HepG2 (cell line): Measurements from ENCODE around the gene CXCR5. TPM values are rescaled to one million over a fixed set of nuclear protein-coding genes. Genes with fewer than 3 reads are reported as not detected.

Experiments
- ATAC-seq: fragments of 200-7000 bp; cut with Tn5 transposase; 3 replicates; pipeline ENCODE4 v1.9.1; 2020; ENCODE audit warnings: mild to moderate bottlenecking, moderate library complexity
- BruUV-seq: library from RNA; stranded (reverse); fragments of 400-500 nt; replicated peaks from 2 replicates; lab custom pipeline; 2021; lab: Mats Ljungman, UMichigan
- CTCF ChIA-PET: fragments of 300-600 bp; formaldehyde crosslinking; extraction: SDS; loops from one replicate; lab custom pipeline; 2021; ENCODE audit warnings: low total read pairs, inconsistent platforms, low intra/inter-chr PET ratio; lab: Yijun Ruan, JAX
- POLR2A ChIA-PET: fragments of 350-600 bp; sonication (Branson Sonifier 250); formaldehyde crosslinking; loops from one replicate; lab custom pipeline; 2020; ENCODE audit warnings: antibody characterized with exemption, inconsistent platforms; lab: Yijun Ruan, JAX
- DNase-seq: peaks from one replicate; pipeline ENCODE4 v3.0.0-alpha.2; 2015; ENCODE audit warnings: low spot score
- FAIRE-seq: peaks from 3 replicates; lab custom pipeline; 2011; peaks lifted over from hg19 to GRCh38; lab: Jason Lieb, UNC
- H2AFZ ChIP-seq: one replicate; pipeline ENCODE4 v1.6.1; 2011; ENCODE audit warnings: low read length, inconsistent platforms
- H3K27ac ChIP-seq: fragments of 300-600 bp; 3 replicates; pipeline ENCODE4 v1.8.0; 2011; ENCODE audit warnings: mixed run types, mild to moderate bottlenecking, mixed read lengths, low read length, inconsistent platforms; ENCODE audit not compliant: insufficient read depth; ENCODE audit errors: extremely low read length
- H3K27me3 ChIP-seq, 2 experiments: fragments of 200-600 bp in 1 of 2; 2 replicates in 1 of 2; 3 replicates in 1 of 2; pipeline versions ENCODE4 v1.6.0 to v1.8.0; 2011; ENCODE audit warnings: low read length in 2 of 2, mild to moderate bottlenecking in 2 of 2, moderate library complexity in 2 of 2, inconsistent platforms in 1 of 2; ENCODE audit not compliant: insufficient read depth in 2 of 2, control insufficient read depth in 1 of 2
- H3K36me3 ChIP-seq, 2 experiments: fragments of 200-600 bp in 1 of 2; replicated peaks in 1 of 2; 2 replicates in 1 of 2; 3 replicates in 1 of 2; pipeline versions ENCODE4 v1.5.1 to v1.8.0; 2011; ENCODE audit warnings: low read length in 2 of 2, inconsistent platforms in 1 of 2; ENCODE audit not compliant: insufficient read depth in 2 of 2, control insufficient read depth in 1 of 2
- H3K4me1 ChIP-seq: 2 replicates; pipeline ENCODE4 v1.5.1; 2012; ENCODE audit warnings: low read length, inconsistent platforms; ENCODE audit not compliant: insufficient read depth
- H3K4me2 ChIP-seq: 2 replicates; pipeline ENCODE4 v1.6.0; 2011; ENCODE audit warnings: low read depth, low read length, inconsistent platforms
- H3K4me3 ChIP-seq, 3 experiments: fragments of 200-600 bp in 1 of 3; sonication (generic), shearing (Covaris generic) in 1 of 3; replicated peaks in 1 of 3; 2 replicates each; pipeline ENCODE4 v1.5.1; 2011 to 2016; ENCODE audit warnings: low read length in 3 of 3, inconsistent platforms in 2 of 3, low read depth in 2 of 3, mild to moderate bottlenecking in 2 of 3, control low read depth in 1 of 3, mixed read lengths in 1 of 3; ENCODE audit not compliant: insufficient read depth in 1 of 3
- H3K79me2 ChIP-seq: one replicate; pipeline ENCODE4 v1.6.1; 2011; ENCODE audit warnings: low read length, inconsistent platforms; ENCODE audit not compliant: insufficient read depth
- H3K9ac ChIP-seq: 2 replicates; pipeline ENCODE4 v1.6.0; 2011; ENCODE audit warnings: mild to moderate bottlenecking, low read depth, low read length, inconsistent platforms; ENCODE audit not compliant: insufficient read depth
- H3K9me3 ChIP-seq: 2 replicates; pipeline ENCODE4 v1.5.1; 2012; ENCODE audit warnings: mild to moderate bottlenecking, low read length
- H4K20me1 ChIP-seq: 2 replicates; pipeline ENCODE4 v1.6.0; 2011; ENCODE audit warnings: inconsistent platforms, mild to moderate bottlenecking, low read length, moderate library complexity; ENCODE audit not compliant: insufficient read depth
- AGO2 ChIP-seq: fragments of 200-400 bp; formaldehyde crosslinking; optimal IDR thresholded peaks from 2 replicates; pipeline ENCODE3; 2017; ENCODE audit warnings: mild to moderate bottlenecking, low read depth, low read length, moderate library complexity
- KDM5B ChIP-seq: sonication (generic); formaldehyde crosslinking; IDR thresholded peaks from 2 replicates; pipeline ENCODE4 v1.4.0; 2020; ENCODE audit warnings: missing genetic modification reagents, mild to moderate bottlenecking, borderline replicate concordance
- RBFOX2 ChIP-seq: fragments of 200-400 bp; formaldehyde crosslinking; IDR thresholded peaks from 2 replicates; pipeline ENCODE4 v1.6.1; 2017; ENCODE audit warnings: low read depth, mild to moderate bottlenecking, low read length
- RBM22 ChIP-seq: fragments of 200-400 bp; formaldehyde crosslinking; optimal IDR thresholded peaks from 2 replicates; pipeline ENCODE3; 2017; ENCODE audit warnings: mild to moderate bottlenecking, low read length, moderate library complexity
- XRCC5 ChIP-seq: fragments of 200-400 bp; formaldehyde crosslinking; optimal IDR thresholded peaks from 2 replicates; pipeline ENCODE3; 2017; ENCODE audit warnings: mild to moderate bottlenecking, low read length
- WGBS: methylation state at CpG from one replicate; pipeline ENCODE4 v1.1.6; 2017; ENCODE audit warnings: low lambda C conversion rate; 5-methylcytosine and 5-hydroxymethylcytosine counted together
- in situ Hi-C: cut with HindIII; loops from 2 replicates; pipeline ENCODE4 v1.10.0; 2017; ENCODE audit warnings: low pct_unique_long_range_greater_than_20kb; ENCODE audit not compliant: extremely low pct_ligation_motif_present
- intact Hi-C: fragments of 100-400 bp; cut with micrococcal nuclease; formaldehyde crosslinking; loops from one replicate; pipeline ENCODE4 v1.10.0; 2022; ENCODE audit not compliant: unreplicated experiment
- polyA plus RNA-seq, 8 experiments: library from polyadenylated mRNA; depleted of rRNA in 3 of 8; stranded (reverse) in 7 of 8; unstranded in 1 of 8; fragments of >200 nt; fragmentation: Illumina TruSeq in 4 of 8; extraction: Trizol in 4 of 8; gene quantifications; 2 replicates each; pipeline versions ENCODE4 v1.2.1 to v1.2.3, GENCODE V29; 2011 to 2016; ENCODE audit warnings: low read depth in 4 of 8, missing spikeins in 1 of 8, mixed read lengths in 1 of 8; ENCODE audit not compliant: insufficient read depth in 1 of 8
- total RNA-seq, 5 experiments: library from RNA; depleted of rRNA; stranded (reverse); fragments of >200 nt; fragmentation: Illumina TruSeq; extraction: Trizol; gene quantifications; 2 replicates each; pipeline ENCODE4 v1.2.3, GENCODE V29; 2016; ENCODE audit warnings: low read depth in 1 of 5
- TF ChIP-seq, protein P1 (sequence below): sonication (generic); formaldehyde crosslinking; IDR thresholded peaks from 2 replicates; pipeline ENCODE4 v1.4.0; 2020; ENCODE audit warnings: missing genetic modification reagents
- TF ChIP-seq, protein P2 (sequence below): sonication (generic); formaldehyde crosslinking; IDR thresholded peaks from 2 replicates; pipeline ENCODE4 v1.4.0; 2020; ENCODE audit warnings: missing genetic modification reagents, borderline replicate concordance
- TF ChIP-seq, protein P3 (sequence below): sonication (generic); formaldehyde crosslinking; IDR thresholded peaks from 2 replicates; pipeline ENCODE4 v1.4.0; 2020; ENCODE audit warnings: missing genetic modification reagents

CXCR5 gene
- total and polyA plus RNA-seq, 2 of the 13 experiments (the other 11 are each of a cell fraction or from before 2014, with no cell fraction given), result not detected

DNA sequence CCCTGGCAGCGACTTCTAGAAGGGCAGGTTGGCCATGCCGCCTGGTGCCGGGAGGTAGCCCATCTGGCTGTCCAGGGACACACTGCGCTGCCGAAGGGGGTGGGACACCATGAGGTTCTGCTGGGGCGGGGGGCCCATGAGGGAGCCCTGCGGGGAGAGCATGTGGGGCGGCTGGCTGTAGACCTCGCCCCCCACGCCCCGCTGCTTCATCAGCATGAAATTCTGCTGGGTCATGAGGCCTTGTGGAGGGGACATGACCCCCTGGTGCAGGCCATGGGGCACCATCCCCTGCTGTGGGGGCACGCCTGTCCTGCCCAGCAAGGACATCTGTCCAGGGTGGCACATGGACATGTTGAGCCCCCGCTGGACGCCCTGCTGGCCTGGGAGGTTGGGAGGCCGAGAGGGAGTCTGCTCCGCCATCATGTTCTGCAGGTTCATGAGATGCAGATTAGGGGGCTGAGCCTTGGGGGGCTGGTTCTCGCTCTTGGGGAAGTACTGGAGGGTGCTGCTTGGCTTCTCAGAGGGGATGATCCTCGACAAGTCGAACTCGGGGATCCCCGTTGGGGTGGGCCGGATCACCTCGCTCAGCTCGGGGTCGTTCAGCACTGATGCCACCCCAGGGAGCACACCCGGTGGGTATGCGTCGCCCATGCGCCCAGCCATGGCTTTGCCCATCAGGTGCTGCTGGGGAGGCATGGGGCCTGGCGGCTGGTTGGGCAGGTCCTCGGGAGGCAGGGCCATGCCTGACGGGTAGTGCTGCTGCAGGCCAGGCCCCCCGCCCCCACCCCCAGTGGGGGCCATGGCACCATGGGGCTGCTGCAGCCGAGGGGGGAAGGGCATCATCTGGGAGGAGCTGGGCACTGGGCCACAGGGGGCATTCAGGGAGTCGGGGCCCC, 15.0 kb downstream of the CXCR5 start:
- H2AFZ ChIP-seq, result no peak overlapping the region
- DNase-seq, result no peak
- over 99% methylated on average over 14 of the region's 35 CpGs for WGBS
- no peak for ATAC-seq
- H3K27ac ChIP-seq, result no peak overlapping the region
- intact Hi-C loops, result loop anchor here (10.0 kb wide), 1 partner anchor 1576 kb away; no protein-coding TSS in a partner anchor
- TF ChIP-seq RBM22 (peak; percentile 59), RBFOX2 (peak; percentile 51), AGO2 (peak; percentile 80), XRCC5 (no peak)
- H3K4me3 ChIP-seq, result no peak overlapping the region
- H3K36me3 ChIP-seq, result peaks cover 21 to 23% of the 10 kb centered on the region in 2 experiments; a peak in 4 of 5 replicates
- ChIA-PET POLR2A (no interaction called here), CTCF (no interaction called here)
- H3K4me2 ChIP-seq, result no peak overlapping the region
- no peak for FAIRE-seq
- no peaks in the 10 kb centered on the region for H3K9me3 ChIP-seq
- no peaks in the 10 kb centered on the region for H4K20me1 ChIP-seq
- H3K79me2 ChIP-seq, result no peaks in the 10 kb centered on the region
- in situ Hi-C loops, result no loop called here
- H3K27me3 ChIP-seq, result peaks cover 2 to 16% of the 10 kb centered on the region in 2 experiments; a peak in 2 of 5 replicates
- 0 out of 2 replicates have a peak, but pooled peaks cover 7% of the 10 kb centered on the region for H3K4me1 ChIP-seq
- BruUV-seq, result no TSS peak
- H3K9ac ChIP-seq, result no peak overlapping the region

DNA sequence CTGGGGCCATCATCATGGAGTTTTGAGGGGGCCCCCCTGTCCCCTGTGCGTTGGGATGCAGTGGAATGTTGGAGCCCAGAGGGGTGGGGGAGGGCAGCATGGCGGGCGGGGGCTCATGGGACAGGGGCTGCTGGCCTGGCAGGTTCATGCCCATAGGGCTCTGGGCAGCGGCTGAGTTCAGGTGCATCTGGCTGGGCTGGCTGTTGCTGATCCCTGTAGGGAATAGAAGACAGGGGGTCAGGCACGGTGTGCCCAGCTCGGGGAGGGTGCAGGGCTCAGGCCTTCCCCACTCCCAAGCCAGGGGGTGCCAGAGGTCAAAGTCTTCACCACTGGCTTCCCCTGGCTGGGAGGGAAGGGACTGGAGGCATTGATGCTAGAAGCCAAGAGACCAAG, 15.6 kb downstream of the CXCR5 start:
- Histone ChIP-seq H3K9ac (no peak overlapping the region), H3K36me3 (peaks cover 25 to 26% of the 10 kb centered on the region in 2 experiments; a peak in 4 of 5 replicates), H3K79me2 (no peaks in the 10 kb centered on the region), H3K9me3 (no peaks in the 10 kb centered on the region), H3K4me3 (no peak overlapping the region), H4K20me1 (no peaks in the 10 kb centered on the region), H3K4me2 (no peak overlapping the region), H3K4me1 (0 out of 2 replicates have a peak, but pooled peaks cover 7% of the 10 kb centered on the region), H3K27ac (no peak overlapping the region), H2AFZ (no peak overlapping the region), H3K27me3 (peaks cover 0 to 10% of the 10 kb centered on the region in 2 experiments; a peak in 2 of 5 replicates)
- ATAC-seq (no peak), DNase-seq (no peak), FAIRE-seq (no peak)
- ChIA-PET CTCF (no interaction called here), POLR2A (no interaction called here)
- WGBS, result 95% methylated on average over 4 of the region's 6 CpGs
- no TSS peak for BruUV-seq
- in situ Hi-C loops, result no loop called here
- intact Hi-C loops, result loop anchor here (10.0 kb wide), 1 partner anchor 1576 kb away; no protein-coding TSS in a partner anchor
- TF ChIP-seq KDM5B (CRISPR knock-in tag), result no peak
- TF ChIP-seq, protein P1, sequence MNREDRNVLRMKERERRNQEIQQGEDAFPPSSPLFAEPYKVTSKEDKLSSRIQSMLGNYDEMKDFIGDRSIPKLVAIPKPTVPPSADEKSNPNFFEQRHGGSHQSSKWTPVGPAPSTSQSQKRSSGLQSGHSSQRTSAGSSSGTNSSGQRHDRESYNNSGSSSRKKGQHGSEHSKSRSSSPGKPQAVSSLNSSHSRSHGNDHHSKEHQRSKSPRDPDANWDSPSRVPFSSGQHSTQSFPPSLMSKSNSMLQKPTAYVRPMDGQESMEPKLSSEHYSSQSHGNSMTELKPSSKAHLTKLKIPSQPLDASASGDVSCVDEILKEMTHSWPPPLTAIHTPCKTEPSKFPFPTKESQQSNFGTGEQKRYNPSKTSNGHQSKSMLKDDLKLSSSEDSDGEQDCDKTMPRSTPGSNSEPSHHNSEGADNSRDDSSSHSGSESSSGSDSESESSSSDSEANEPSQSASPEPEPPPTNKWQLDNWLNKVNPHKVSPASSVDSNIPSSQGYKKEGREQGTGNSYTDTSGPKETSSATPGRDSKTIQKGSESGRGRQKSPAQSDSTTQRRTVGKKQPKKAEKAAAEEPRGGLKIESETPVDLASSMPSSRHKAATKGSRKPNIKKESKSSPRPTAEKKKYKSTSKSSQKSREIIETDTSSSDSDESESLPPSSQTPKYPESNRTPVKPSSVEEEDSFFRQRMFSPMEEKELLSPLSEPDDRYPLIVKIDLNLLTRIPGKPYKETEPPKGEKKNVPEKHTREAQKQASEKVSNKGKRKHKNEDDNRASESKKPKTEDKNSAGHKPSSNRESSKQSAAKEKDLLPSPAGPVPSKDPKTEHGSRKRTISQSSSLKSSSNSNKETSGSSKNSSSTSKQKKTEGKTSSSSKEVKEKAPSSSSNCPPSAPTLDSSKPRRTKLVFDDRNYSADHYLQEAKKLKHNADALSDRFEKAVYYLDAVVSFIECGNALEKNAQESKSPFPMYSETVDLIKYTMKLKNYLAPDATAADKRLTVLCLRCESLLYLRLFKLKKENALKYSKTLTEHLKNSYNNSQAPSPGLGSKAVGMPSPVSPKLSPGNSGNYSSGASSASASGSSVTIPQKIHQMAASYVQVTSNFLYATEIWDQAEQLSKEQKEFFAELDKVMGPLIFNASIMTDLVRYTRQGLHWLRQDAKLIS (CRISPR knock-in tag), result no peak
- TF ChIP-seq, protein P2, sequence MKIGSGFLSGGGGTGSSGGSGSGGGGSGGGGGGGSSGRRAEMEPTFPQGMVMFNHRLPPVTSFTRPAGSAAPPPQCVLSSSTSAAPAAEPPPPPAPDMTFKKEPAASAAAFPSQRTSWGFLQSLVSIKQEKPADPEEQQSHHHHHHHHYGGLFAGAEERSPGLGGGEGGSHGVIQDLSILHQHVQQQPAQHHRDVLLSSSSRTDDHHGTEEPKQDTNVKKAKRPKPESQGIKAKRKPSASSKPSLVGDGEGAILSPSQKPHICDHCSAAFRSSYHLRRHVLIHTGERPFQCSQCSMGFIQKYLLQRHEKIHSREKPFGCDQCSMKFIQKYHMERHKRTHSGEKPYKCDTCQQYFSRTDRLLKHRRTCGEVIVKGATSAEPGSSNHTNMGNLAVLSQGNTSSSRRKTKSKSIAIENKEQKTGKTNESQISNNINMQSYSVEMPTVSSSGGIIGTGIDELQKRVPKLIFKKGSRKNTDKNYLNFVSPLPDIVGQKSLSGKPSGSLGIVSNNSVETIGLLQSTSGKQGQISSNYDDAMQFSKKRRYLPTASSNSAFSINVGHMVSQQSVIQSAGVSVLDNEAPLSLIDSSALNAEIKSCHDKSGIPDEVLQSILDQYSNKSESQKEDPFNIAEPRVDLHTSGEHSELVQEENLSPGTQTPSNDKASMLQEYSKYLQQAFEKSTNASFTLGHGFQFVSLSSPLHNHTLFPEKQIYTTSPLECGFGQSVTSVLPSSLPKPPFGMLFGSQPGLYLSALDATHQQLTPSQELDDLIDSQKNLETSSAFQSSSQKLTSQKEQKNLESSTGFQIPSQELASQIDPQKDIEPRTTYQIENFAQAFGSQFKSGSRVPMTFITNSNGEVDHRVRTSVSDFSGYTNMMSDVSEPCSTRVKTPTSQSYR (CRISPR knock-in tag), result no peak
- TF ChIP-seq, protein P3, sequence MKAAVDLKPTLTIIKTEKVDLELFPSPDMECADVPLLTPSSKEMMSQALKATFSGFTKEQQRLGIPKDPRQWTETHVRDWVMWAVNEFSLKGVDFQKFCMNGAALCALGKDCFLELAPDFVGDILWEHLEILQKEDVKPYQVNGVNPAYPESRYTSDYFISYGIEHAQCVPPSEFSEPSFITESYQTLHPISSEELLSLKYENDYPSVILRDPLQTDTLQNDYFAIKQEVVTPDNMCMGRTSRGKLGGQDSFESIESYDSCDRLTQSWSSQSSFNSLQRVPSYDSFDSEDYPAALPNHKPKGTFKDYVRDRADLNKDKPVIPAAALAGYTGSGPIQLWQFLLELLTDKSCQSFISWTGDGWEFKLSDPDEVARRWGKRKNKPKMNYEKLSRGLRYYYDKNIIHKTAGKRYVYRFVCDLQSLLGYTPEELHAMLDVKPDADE (CRISPR knock-in tag), result no peak
